DMS 273 (cell line): Measurements from ENCODE around the gene HSPA12B.

ENCODE experiments used
- DNase-seq: peaks from one replicate; lab custom pipeline; 2025; ENCODE audit not compliant: unreplicated experiment; lab: John Stamatoyannopoulos, UW

The HSPA12B gene

DNA sequence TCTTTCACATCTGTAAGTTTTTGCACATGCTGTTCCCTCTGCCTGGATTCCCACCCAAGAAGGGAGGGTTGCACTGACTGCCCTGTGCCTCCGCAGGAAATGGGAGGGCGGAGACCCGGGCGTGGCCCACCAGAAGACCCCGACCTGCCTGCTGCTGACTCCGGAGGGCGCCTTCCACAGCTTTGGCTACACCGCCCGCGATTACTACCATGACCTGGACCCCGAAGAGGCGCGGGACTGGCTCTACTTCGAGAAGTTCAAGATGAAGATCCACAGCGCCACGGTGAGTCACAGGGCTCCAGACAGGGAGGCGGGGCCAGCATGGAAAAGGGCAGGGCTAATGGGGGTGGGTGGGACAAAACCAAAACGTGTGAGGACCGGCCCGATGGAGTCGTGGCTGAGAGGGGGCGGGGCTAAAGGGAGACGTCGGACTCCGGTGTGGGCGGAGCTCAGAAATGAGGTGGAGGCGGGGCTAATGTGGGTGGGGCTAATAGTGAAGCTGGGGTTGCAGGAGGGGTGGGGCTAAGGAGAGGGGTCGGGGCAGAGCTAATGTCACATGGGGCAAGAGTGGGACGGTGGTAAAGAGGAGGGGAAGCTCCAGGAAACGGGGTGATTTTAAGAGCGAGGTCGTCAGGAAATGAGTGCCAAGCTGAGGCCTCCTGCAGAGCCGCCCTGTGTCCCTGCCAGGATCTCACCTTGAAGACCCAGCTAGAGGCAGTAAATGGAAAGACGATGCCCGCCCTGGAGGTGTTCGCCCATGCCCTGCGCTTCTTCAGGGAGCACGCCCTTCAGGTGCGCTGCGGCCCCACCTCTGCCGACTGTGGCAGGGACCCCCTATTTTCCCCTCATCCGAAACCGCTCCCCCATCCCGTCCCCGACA lies 12.6 kb downstream of the HSPA12B start:
- DNase-seq = peak; percentile 74

DNA sequence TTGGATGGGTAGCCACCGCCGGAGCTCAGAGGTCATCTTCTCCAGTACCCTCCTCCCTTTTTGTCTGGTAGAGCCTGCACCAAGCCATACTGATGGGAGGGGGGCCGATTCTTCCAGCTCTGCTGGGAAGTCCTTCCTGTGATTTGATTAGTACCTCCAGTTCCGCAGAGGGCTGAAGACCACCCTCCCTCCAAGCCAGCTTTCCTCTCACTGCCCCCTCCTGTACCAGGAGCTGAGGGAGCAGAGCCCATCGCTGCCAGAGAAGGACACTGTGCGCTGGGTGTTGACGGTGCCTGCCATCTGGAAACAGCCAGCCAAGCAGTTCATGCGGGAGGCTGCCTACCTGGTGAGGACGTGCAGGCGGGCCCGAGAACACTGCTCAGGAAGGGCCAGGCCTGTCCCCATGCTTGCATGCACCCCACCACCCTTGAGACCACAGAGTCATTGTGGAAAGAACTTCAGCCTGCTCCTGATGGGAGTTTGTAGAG lies 13.2 kb downstream of the HSPA12B start:
- no peak for DNase-seq

DNA sequence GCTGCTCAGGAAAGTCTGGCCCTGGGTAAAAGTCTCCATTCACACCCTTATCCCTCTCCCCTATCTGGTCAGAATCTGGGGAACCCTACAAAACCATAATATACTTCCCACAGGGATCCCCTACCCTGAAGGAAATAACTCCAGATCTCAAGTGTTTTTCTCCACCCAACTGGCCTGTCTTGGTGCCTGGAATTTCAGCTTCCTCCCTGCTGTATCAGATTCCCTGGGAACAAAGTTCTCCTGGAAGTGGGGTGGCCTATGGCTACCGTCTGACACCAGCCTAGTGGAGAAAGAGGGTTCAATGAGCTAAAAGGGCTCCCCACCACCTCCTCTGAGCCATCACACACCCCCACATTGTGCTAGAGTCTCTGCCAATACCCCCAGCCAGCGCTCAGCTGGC lies 15.0 kb downstream of the HSPA12B start:
- DNase-seq = no peak

DNA sequence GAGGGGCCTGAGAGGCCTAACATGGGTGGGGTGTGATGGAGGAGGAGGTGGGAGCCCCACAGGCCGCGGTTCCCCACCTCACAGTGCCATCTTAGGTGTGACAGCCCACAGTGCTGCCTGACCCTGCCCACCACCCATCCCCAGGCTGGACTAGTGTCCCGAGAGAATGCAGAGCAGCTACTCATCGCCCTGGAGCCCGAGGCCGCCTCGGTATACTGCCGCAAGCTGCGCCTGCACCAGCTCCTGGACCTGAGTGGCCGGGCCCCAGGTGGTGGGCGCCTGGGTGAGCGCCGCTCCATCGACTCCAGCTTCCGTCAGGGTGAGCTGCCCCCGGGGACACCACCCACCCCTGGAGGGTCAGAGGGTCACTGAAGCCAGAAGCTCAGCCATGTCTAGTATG lies 15.6 kb downstream of the HSPA12B start:
- DNase-seq = no peak

DNA sequence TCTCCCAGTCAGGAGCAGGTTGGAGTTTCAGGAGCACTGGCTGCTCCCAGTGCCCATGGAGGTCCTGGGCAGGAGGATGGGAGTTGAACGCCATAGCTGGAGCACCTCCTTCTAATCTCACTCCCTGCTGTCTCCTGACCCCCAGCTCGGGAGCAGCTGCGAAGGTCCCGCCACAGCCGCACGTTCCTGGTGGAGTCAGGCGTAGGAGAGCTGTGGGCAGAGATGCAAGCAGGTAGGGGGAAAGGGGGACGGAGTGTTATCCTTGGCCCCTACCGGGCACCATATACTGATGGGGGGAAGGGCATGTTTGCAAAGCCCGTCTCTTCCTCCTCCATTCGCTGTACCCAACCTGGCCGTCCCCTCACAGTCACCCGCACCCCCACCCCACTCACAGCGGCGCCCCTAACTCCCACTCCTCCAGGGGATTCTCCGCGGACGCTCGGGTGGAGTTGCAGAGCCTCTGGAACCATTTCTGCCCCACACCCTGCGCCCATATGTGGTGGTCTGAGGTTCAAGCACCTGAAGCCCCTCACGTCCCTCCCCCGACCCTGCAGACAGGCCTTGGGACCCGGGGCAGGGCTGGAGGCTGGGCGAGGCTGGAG lies 16.7 kb downstream of the HSPA12B start:
- DNase-seq = peak; percentile 34

DNA sequence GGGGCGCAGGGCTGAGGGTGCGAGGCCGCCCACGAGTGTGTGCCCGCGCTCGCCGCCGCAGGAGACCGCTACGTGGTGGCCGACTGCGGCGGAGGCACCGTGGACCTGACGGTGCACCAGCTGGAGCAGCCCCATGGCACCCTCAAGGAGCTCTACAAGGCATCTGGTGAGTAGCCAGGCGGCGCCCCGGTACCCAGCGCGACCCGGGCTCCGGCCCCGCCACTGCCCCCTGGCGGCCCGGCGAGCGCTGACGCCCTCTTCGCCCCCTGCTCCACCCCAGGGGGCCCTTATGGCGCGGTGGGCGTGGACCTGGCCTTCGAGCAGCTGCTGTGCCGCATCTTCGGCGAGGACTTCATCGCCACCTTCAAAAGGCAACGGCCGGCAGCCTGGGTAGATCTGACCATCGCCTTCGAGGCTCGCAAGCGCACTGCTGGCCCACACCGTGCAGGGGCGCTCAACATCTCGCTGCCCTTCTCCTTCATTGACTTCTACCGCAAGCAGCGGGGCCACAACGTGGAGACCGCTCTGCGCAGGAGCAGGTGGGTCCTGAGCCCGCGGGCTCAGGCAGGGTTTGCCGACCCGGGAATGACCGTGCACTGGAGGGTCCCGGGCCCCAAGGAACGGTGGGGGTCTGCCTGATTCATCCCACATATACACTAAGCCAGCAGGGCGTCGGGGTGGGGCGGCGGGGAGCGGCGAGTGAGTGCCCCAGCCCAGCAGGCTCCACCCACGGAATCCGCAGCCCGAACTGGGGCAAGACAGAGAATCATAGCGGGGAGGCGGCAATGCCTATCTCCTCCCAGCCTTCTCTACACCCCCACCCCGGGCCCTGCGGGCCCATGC lies 17.4 kb downstream of the HSPA12B start:
- peak; percentile 92 for DNase-seq

DNA sequence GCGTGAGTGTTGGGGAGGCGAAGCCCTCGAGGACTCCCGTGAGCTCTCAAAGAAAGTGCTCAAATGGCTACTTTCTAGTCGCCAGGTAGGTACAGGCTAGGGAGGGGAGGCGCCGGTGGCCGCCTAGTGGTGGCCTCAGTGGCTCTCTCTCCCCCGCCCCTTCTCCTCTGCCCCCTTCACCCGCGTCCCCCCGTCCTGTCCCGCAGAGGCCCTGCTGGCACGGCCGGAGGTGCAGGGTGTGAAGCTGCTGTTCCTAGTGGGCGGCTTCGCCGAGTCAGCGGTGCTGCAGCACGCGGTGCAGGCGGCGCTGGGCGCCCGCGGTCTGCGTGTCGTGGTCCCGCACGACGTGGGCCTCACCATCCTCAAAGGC lies 18.8 kb downstream of the HSPA12B start:
- DNase-seq = no peak

DNA sequence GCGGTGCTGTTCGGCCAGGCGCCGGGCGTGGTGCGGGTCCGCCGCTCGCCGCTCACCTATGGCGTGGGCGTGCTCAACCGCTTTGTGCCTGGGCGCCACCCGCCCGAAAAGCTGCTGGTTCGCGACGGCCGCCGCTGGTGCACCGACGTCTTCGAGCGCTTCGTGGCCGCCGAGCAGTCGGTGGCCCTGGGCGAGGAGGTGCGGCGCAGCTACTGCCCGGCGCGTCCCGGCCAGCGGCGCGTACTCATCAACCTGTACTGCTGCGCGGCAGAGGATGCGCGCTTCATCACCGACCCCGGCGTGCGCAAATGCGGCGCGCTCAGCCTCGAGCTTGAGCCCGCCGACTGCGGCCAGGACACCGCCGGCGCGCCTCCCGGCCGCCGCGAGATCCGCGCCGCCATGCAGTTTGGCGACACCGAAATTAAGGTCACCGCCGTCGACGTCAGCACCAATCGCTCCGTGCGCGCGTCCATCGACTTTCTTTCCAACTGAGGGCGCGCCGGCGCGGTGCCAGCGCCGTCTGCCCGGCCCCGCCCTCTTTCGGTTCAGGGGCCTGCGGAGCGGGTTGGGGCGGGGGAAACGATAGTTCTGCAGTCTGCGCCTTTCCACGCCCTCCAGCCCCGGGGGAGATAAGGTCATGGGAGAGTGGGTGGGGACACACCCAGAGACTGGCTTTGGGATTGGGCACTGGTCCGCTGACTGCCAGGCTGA lies 19.3 kb downstream of the HSPA12B start:
- peak; percentile 87 for DNase-seq

DNA sequence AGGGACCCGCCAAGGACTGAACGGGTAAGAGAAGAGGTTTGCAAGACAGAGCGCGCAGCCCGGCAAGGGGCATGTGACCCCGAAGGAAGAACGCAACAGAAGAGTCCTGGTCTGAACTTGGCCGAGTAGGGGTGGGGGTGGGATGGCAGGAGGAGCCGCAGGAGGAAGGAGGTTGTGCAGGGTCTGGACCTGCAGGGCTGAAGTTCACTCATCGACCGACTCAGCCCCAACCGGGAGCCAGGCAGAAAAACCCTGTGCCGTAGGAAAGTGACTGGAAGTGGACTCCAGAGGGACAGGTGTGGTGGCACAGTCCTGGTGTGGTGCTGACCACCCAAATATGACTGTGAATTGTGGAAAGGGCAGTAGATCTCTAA lies 19.9 kb downstream of the HSPA12B start:
- no peak for DNase-seq

DNA sequence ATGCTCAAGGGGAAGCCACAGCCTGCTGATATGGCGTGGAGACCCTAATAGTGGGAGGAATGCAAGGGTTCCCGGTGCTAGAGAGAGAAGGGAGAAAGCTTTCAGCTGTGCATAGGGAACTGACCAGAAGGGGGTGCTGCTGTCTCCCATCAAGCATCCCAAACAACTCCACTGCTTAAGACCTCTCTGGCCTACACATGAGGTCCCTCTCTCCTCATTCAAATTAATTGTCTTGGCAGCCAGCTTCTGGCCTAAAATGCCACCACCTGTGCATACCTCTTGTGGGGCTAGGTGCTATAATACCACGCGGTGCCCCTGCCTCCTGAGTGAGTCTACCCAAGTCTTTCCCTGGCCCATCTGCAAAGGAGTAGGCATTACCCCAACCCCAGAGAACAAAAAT lies 20.6 kb downstream of the HSPA12B start:
- peak; percentile 85 for DNase-seq

DNA sequence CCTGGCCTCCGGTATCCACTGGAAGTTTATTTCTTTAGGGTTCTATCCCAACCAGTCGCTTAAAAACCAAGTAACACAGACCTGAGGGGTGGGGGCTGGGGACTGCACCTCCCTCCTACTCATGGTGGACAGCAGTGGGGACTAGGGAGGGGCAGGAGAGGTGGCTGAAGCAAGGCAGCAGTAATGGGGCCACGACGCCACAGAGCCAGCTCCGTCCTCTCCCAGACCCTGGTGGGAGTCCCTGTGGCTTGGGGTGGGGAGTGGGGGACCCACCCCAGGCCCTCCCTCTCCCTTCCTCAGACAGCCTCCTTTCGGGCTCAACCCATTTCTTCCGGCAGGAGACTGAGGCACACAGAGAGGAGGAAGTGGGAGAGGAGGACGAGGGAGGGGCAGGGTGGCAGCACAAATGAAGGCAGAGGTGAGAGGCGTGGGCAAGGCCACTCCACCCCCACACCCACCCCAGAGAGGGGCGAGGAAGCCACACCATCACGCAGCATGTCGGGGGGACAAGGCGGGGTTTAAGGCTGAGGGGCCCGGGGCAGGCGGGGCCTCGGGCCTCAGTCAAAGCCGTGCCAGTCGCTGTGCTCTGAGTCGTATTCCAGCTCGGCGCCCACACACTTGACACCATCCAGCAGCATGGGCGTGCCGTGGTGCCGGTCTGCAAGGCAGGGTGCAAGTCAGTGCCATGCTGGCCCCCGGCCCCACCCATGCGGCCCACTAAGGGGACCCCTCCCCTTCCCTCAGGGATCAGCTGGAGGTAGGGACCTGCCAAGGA lies 21.2 kb downstream of the HSPA12B start:
- DNase-seq = no peak

DNA sequence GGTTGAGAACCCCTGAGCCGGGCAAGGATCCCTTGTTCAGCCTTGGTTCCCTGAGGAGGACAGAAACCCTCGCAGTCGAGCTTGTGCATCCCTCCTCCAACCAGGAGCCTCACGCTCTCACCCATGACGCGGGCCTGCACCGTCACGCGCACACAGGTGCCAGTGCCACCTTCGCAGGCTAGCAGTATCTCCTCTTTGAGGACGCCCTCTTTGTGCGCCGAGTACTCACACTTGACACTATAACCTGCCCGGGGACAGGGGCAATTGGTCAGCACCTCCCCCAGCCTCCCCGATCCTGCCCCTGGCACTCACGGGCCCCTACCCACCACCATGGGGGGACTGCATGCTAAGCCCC lies 21.8 kb downstream of the HSPA12B start:
- no peak for DNase-seq

DNA sequence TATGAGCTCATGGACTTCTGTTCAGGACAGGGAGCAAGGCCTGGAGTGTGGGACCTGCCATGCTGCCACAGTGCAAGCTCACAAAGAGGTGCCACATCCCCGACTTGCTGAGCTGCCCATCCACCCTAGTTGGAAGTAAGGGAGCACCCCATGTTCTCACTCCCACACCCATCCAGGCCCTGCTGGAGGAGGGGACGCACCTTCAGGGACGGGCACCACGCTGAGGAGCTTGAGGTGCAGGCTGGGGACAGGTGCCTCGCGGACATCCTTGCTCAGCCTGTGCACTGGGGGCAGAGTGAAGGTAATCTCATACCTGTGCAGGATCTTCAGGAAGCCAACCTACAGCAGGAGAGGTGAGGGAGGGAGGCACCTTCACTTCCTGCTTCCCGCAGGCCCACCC lies 22.8 kb downstream of the HSPA12B start:
- DNase-seq = no peak

DNA sequence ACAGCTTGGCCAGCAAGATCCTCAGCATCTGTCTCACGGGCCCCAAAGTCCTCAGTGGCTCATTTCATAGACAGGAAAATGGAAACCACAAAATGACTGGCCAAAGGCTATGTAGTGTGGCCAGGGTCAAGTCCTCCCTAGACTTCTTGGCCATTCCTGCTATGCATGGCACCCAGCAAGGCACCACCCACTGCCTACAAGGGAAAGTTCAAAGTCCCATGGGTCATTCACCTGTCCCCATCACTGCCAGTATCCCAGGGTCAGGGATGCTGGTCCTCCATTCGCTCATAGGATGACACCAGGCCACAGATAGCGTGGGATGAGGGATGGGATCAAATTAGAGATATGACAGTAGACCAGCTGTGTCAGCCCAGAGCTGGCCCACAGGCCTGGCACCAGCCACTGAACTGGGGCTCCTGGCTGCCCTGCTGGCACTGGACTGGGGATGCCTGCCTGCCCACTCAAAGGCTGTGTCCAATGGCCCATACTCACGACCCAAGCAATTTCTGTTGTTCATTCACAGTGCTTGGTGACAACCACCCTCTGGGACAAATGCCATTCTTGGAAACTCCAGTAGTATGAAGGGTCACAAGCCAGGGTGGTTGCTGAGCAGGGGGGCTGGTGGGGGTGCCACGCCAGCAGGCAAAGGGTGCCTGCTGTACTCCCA lies 23.5 kb downstream of the HSPA12B start:
- DNase-seq = no peak

DNA sequence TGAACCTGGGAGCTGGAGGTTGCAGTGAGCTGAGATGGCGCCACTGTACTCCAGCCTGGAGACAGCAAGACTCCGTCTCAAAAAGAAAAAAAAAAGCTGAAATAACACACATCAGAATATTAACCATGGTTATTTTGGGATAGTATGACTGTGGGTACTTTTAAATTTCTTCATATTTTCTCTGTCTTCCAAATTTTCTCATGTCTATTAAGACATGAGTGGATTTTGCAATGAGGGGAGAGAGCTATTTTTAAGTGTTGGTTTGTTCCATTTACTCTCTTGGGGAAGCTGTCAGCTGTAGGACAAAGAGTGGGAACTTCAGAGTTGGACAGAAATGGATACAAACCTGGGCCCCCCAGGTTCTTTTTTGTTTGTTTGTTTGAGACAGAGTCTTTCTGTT lies 24.8 kb downstream of the HSPA12B start:
- no peak for DNase-seq

DNA sequence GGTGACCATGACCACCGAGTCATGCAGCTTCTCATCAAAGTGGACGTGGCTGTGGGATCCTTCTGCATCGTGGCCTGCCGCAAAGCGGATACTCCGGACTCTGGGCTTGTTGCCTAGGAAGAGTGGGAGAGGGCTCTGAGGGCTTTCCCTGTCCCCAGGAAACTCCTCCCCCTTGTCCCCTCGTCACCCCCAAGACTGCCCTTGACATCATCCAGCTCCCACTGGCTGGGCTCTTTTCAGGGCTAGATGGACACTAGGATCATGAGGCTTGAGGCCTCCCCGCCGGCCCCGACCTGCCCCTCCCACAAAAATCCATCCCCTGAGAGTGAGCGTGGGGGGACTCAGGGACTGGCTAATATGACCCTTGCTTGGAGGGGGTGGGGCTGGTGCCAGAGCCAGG lies 26.1 kb downstream of the HSPA12B start:
- DNase-seq = no peak

DNA sequence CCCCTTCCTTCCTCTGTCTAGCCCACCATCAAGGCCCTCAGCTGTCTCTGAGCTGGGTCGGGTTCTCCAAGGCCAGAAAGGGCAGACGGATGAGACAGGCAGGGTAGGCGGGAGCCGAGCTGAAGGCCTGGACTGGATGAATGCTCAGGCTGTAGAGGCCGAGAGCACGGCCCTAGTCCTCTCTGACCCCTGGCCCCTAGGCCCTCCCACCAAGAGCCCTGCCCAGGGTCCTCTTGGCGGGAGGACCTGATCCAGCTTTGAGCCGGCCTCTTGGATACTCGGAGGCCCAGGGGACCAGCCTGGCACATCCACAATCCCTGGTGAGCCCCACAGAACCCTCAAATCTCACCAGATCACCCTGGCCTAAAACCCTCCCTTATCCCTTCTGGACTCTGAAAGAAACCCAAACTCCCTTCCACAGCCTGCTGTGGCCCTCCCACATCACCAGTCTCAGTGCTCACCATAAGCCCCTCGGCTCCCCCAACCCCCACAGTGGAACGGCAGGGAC lies 26.9 kb downstream of the HSPA12B start:
- no peak for DNase-seq

DNA sequence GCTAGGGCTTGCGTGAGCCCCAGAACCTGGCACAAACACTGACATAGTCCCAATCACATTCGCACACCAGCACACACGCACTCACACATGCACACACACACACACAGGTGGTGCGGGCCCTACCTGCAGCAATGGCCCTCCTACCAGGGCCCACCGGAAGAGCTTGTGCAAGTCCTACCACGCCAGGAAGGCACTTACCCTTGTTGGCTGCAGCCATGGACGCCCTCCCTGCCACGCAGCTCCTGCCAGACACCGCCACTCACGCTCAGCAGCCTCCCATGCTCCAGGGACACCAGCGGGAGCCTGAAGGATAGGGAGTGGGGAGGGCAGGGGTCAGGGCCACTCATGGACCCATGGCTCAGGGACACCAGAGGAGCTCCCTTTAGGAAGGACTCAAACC lies 27.4 kb downstream of the HSPA12B start:
- DNase-seq = no peak

DNA sequence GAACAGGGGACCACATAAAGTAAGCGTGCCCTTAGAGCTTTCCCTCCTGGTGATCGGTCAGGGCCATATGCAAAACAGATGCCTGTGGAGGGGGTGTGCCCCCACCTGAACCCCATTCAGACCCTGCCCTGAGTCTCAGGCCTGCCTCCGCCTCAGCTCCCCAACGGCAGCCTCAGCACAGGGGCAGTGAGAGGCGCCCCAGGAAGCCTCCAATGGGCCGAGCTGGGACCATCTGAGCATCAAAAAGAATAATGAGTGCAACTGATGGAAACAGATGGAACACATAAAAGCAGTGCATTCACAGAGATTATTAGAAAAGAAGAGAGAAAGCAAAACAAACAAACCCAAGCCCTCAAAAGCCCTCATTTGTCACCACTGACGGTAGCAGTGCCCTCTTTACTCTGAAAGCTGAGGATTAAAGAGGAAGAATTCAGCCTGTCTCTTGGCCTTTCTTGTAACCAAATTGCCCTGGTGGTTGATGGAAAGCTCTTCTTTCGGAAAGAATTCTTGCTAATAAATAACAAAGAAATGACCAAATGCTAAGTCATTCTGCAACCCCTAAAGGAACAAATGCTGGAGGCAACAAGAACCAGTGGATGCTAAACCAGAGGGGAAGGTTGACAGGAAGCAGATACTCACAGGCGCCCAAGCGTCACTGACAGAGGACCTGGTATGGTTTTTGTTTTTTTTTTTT lies 28.3 kb downstream of the HSPA12B start:
- DNase-seq = no peak
